HG02970 (cell line): ENCODE data around the gene CCDC136.

Source experiments
- ATAC-seq: cut with Tn5 transposase; IDR thresholded peaks from one replicate; pipeline ENCODE4 v1.9.1; 2021; ENCODE audit warnings: mild to moderate bottlenecking, moderate library complexity, moderate number of reproducible peaks; ENCODE audit not compliant: unreplicated experiment, low FRiP score

Gene CCDC136

GRCh38 chr7:128775744-128776474 is 15.9 kb upstream of the CCDC136 start, which contains the start of gene OPN1SW:
Gene OPN1SW, minus strand, starts transcription at chr7:128775794. Its CDS starts 13 bp downstream, at chr7:128775781.
- no peak for ATAC-seq

GRCh38 chr7:128777156-128778123 is 14.3 kb upstream of the CCDC136 start:
- ATAC-seq, result no peak

GRCh38 chr7:128778946-128779345 is 12.8 kb upstream of the CCDC136 start:
- no peak for ATAC-seq

DNA sequence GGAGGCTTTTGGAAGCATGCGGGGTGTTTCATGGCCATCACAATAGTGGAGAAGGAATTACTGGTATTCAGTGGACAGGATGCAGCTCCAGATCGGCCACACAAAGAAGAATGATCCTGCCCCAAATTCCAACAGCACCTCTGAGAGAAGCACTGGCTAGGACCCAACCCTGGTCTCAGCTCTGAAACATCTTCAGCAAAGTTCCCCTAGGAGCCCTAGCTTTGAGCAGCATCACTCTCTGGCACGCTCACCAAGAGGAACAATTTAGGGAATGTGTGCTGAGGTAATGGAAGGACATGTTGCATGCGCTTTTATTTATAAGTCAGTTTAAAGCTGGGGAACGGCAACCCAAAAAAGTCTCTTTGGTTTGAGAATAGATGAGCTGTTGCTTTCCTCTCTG is 10.6 kb upstream of the CCDC136 start:
- ATAC-seq, result no peak

DNA sequence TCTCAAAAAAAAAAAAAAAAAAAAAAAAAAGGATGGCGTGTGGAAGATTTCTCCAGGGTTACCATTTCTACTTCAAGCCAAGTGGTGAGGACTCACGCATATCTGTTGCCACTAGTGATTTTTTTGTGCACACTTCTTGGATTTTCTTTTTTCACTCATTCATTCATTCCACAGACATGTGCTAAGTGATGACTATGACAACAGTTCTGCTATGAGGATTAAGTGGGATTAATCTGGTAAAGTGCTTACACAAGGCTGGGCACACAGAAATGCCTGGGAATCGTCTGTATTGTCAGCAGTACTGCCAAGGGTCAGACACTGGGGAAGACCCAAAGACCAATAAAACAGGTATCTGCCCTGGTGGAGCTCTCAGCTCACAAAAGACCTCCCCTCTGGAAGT is 9.9 kb upstream of the CCDC136 start:
- no peak for ATAC-seq

GRCh38 chr7:128783143-128783861 is 8.5 kb upstream of the CCDC136 start:
- no peak for ATAC-seq

GRCh38 chr7:128785738-128786137 is 6.0 kb upstream of the CCDC136 start:
- ATAC-seq, result no peak

DNA sequence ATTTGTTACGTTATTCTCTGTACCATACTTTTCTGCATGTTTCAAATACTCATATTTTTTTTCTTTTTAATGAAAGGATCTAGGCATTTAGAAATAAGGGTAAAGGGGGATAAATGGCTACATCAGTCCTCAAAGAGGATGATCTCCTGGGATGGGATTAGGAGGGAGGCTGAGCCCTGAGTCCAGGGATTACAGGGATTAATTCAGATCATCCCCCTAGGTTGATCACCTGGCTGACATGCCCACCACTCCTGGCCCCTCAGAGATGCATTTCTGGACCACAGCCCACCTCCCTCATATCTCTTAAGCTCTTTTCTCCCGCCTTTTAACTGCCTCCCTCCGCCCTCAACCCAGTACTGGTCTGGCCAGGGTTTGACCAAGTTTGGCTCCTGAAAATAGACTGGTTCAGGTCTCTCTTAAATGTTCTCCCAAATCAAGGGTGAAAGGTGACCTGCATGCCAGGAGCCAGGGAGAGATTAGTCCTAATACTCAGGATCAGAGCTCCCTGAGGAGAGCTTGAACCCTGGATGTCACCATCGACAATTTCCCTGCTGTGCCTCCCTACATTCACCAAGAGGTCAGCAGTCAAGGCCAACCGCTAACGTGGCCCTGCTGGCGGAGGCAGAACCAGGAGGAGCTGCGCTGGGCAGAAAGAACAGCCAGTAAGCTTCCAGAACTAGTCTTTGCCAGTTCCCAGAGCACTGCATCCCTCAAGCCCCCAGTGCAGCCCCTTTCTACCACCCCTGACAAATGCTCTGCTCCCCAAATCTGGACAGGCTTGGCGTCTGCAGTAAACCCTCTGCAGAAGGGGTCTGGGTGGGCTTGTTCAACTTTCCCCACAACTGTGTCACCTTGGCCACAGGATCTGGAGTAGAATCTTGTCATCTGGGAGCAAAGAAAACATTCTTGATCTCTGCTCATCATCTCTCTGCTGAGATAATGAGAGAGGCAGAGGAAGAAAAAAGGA is 3.0 kb upstream of the CCDC136 start:
- no peak for ATAC-seq

DNA sequence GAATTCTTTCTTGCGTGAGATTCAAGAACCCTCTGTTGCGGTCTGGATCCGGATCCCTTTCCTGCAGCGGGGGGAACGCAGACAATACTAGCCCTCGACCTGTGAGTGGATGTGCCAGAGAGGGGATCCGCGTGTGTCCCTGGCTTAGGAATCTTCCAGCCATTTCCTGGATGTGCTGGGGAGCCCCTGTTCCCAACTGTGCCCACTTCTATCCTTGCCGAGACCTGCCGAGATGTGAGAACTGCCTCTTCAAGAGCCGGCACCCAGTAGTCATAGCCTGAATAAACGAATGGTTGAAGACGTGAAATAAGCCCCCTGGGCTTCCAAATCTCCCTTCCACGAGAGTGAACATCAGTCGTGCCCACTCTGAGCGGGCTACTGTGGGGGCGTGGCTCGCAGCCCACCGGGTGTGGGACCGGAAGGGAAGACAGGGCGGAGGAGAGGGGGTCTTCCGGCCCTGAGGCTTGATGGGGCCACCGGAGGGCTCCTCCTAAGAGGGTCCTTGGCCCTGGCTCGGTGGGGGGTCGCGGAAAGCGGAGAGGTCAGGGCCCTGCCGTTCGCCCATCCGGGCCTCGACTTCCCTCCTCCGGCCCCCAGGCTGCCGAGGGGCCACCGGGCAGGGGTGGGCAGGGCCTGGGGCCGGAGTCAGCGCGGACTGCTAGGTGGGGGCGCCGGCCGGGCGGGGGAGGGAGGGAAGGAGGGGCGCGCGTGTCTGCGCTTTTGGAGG is 1.3 kb upstream of the CCDC136 start:
- ATAC-seq, result no peak

DNA sequence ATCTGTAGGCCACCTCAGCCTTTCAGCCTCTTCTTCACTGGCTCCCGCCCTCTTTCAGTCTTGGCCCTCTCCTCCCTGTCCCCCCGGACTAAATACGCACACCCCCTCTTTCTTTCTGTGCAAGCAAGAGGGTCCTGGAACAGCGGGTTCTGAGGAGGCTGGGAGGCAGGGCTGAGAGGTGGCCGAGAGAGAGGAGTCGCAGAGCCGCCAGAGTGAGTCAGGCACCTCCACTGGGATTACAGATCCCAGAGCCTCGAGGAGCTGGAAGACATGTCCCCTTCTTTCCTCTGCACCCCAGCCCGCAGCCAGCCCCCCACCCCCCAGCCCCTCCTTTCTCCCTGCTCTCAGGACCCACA is 182 bp downstream of the CCDC136 start:
- no peak for ATAC-seq

DNA sequence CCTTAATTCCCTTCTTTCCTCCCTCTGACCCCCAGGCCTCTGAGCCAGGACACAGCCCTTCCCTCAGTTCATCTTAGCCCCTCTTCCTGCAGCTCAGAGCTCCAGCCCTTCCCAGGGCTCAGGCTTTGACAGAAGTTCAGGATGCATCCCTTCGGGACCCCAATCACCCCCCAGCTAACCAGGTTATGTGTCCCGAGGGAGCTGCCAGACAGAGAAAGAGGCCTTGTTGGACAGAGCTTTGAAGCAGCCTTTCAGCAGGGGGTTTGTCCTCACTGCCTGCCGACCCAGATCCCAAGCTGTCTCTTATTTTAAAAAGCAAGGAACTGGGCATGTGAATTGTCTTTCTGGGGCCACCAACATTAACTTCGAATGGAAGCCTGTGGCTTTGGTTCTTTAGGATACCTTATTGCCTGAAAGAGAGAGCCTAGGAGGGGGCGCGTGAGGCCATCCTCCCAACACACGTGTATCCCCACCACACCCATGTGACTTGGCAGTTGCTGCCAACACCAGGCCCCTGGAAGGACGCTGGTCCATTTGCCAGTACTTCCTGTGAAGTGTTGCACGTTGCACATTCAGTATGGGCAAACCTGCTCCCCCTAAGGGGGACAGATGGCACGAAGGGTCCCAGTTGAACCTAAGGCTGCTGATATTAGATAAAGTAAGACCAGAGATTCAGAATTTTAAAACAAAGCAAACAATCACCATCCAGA is 858 bp downstream of the CCDC136 start:
- ATAC-seq, result no peak

- ATAC-seq, result no peak
Observed at GRCh38 chr7:128793181-128793547, 1.4 kb downstream of the CCDC136 start.

- ATAC-seq, result no peak
Observed at GRCh38 chr7:128794020-128794419, 2.3 kb downstream of the CCDC136 start.

GRCh38 chr7:128794436-128794835 is 2.7 kb downstream of the CCDC136 start:
- no peak for ATAC-seq

- no peak for ATAC-seq
Observed at GRCh38 chr7:128795129-128795528, 3.4 kb downstream of the CCDC136 start.

DNA sequence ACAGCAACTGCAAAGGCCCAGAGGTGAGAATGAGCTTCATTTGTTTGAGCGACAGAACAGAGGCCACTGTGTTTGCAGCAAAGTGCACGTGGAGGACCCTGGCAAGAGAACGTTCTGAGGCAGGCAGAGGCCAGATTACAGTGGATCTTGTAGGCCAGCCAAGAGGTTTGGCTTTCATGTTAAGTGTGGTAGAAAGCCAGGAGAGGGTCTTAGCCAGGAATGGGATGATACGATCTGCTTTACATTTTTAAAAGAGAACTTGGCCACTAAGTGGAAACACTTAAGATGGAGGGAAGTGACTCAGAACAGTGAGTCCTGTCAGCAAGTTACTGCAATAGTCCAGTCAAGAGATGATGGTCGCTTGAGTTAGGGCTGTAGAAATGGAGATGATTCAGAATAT is 4.6 kb downstream of the CCDC136 start:
- no peak for ATAC-seq

DNA sequence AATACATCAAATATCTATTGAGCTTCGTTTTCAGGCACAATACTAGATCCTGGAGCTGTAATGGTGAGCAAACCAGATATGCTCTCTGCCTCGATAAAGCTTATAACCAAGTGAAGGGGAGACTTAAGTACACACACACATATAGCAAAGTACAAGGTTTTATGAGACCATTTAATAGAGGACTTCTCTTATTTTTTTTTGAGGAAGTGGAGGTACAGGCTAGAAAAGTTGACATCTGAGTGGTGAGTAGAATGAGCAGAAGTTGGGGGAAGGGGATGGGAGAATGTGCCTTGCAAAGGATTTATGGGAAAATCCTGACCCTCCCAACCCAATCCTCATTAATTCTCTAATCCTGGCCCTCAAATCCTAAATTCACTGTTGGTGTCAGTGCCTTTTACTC is 7.7 kb downstream of the CCDC136 start:
- no peak for ATAC-seq

- ATAC-seq, result no peak
Observed at GRCh38 chr7:128800567-128800966, 8.8 kb downstream of the CCDC136 start.

DNA sequence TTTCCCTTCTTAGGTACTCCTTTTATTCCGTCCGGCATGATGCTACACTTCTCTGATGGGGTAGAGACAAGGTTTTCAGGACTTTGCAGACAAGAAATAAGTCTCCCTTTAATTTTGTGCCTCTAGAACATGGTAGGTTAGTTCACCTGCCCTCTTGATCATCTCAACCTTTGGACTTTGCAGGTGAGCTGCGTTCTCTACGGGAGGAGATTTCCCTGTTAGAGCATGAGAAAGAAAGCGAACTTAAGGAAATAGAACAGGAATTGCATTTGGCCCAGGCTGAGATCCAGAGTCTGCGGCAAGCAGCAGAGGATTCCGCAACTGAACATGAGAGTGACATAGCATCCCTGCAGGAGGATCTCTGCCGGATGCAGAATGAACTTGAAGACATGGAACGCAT is 9.2 kb downstream of the CCDC136 start:
- ATAC-seq, result no peak
